Sigmoid colon (tissue), 4 donors: ENCODE data around the gene POLR2H.

ENCODE experiments used
- POLR2AphosphoS5 ChIP-seq, 4 donors: sonication (generic); formaldehyde crosslinking; IDR thresholded peaks; one replicate each; pipeline ENCODE4 v1.6.1; 2017; ENCODE audit warnings: antibody characterized with exemption in 4 of 4
- TF ChIP-seq, protein P1 (sequence below), 4 experiments: fragments of 450-650 bp in 3 of 4; fragments of 200-600 bp in 1 of 4; IDR thresholded peaks; one replicate each; pipeline ENCODE4 v1.5.1; 2016 to 2019; ENCODE audit warnings: antibody characterized with exemption in 4 of 4, mild to moderate bottlenecking in 3 of 4, moderate library complexity in 2 of 4

DNA sequence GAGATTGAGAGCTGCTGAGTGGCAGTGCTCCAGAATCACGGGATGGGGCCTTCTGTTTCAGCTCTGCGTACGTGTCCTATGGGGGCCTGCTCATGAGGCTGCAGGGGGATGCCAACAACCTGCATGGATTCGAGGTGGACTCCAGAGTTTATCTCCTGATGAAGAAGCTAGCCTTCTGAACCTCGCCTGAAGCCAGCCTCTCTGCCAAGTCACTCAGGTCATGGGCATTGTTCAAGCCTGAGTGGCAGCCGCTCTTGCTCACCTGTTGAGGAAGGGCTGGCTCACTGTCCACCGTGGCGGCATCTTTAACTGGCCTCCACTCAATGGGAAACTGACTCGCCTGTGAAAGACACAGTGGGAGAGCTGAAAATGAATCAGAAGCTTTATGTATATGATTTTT lies 6.6 kb downstream of the POLR2H start:
- TF ChIP-seq, protein P1, sequence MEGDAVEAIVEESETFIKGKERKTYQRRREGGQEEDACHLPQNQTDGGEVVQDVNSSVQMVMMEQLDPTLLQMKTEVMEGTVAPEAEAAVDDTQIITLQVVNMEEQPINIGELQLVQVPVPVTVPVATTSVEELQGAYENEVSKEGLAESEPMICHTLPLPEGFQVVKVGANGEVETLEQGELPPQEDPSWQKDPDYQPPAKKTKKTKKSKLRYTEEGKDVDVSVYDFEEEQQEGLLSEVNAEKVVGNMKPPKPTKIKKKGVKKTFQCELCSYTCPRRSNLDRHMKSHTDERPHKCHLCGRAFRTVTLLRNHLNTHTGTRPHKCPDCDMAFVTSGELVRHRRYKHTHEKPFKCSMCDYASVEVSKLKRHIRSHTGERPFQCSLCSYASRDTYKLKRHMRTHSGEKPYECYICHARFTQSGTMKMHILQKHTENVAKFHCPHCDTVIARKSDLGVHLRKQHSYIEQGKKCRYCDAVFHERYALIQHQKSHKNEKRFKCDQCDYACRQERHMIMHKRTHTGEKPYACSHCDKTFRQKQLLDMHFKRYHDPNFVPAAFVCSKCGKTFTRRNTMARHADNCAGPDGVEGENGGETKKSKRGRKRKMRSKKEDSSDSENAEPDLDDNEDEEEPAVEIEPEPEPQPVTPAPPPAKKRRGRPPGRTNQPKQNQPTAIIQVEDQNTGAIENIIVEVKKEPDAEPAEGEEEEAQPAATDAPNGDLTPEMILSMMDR (IDR thresholded peaks at IDR 0.05), result no peak
- no peak for TF ChIP-seq POLR2AphosphoS5 (IDR thresholded peaks at IDR 0.05)
